GM21619 (cell line): ENCODE results near the gene UBTD1.
"Not testable (repeated sequence)": the region's sequence is repeated elsewhere in the genome, so short reads cannot be mapped to it uniquely, and the experiment has no call there.

ENCODE experiments used
- ATAC-seq: cut with Tn5 transposase; IDR thresholded peaks from one replicate; pipeline ENCODE4 v1.9.1; 2021; ENCODE audit not compliant: unreplicated experiment

UBTD1 gene

GRCh38 chr10:97514344-97514743 is 15.6 kb downstream of the UBTD1 start:
- no peak for ATAC-seq

DNA sequence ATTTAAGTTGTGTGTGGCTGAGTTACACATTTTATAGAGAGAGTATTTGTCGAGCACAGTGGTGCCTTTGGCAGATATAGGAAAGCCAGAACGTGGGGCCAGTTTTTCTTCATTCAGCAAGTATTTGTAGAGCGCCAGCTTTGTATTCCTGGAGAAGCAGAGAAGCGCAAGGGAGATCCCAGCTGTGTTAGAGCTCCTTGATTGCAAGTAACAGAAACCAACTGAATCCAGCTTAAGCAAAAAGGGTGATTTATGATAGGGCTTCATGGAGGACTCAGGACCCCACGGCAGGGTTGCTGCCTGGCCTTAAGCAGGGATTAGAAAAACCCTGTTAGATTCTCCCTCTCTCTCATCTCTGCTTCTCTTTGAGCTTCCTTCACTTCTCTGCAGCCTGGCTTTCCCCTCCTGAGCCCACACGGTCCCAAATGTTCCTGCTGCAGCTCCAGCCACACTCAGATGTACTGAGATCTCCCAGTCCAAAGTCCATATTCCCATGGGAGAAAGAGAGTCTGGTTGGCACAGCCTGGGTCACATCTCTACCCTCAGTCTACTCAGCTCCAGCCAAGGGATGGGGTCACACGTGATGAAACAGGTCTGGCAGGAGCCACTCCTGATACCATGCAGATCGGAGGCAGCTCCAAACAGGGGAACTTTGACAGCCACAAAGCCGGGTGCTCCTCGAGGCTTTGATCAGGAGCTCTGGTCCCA is 16.7 kb downstream of the UBTD1 start:
- no peak for ATAC-seq

- no peak for ATAC-seq
These were observed 18.5 kb downstream of the UBTD1 start for GRCh38 chr10:97517096-97517750.

- ATAC-seq, result no peak
These were observed 19.1 kb downstream of the UBTD1 start for GRCh38 chr10:97517778-97518300.

GRCh38 chr10:97518301-97519043 is 19.7 kb downstream of the UBTD1 start:
- no peak for ATAC-seq

GRCh38 chr10:97519342-97519741 is 20.6 kb downstream of the UBTD1 start:
- ATAC-seq, result no peak

DNA sequence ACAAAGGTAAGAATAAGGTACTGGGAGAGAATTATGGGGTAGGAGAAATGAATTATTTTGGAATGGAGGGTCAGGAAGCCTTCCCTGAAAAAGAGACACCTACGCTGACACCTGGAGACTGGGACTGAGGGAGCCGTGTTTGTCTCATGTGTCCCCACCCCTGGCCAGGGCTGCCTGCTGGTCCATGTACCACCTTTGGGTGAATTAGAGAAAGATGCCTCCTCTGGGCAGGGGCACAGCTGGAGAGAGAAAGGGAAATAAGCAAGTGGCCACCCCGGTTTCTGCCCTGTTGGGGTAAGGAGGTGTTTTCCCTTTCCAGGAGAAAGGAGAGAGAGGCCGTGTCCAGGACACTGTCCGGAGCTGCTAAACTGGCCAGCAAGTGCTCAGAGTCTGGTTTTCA is 21.8 kb downstream of the UBTD1 start:
- no peak for ATAC-seq

DNA sequence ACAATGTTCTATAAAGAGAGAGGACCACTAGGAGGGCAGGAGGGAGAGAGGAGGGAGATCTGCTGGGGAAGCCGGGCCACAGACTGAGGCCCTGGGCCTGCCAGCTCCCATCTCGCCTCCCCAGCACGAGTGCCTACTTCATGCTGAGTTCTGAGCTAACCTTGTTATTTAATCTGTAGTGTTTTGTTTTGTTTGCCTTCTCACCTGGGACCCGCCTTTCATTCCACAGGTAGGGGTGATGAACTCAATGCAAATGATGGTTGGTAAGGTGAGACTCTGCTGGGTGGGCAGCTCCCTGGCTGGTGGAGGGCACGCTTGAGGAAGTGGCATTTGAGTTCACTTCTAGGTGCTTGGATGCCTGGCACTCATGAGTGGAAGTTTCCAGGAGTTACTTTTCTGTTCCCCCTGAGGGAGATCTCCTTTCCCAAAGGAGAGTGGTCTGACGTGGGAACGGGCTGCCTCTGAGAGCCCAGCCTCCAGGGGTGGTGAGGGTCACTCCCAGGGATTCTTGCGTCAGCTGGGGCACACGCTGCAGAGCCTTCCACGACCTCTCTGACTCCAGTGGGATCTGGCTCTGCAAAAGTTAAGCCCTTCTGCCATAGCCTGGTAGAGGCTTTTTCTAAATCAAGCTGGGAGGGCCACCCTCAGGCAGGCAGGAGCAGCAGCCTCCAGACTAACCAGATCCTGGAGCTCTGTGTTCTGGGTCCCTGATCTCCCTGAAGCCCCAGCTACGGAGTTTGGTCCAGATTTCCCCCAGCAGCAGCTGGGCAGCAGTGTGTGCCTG is 22.4 kb downstream of the UBTD1 start:
- no peak for ATAC-seq

- ATAC-seq, result no peak
These were observed 23.3 kb downstream of the UBTD1 start for GRCh38 chr10:97522071-97522470.

DNA sequence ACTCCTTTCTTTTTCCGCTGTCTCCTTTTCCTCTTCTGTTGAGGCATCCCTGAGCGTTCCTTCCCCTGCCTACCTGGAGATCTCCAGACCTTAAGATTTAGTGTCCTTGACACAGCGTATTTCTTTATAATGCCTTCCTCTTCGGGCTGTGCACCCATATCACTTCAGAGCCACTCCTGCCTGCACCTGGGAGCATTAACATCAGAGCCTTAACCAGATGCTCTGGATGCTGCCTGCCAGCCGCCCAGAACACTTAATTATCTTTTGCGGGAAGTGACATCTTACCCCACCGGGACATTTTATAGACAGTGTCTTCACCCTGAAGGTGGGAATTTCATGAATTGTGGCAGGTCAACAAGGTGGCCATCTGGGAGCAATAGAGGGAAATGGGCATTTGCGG is 24.2 kb downstream of the UBTD1 start:
- no peak for ATAC-seq

DNA sequence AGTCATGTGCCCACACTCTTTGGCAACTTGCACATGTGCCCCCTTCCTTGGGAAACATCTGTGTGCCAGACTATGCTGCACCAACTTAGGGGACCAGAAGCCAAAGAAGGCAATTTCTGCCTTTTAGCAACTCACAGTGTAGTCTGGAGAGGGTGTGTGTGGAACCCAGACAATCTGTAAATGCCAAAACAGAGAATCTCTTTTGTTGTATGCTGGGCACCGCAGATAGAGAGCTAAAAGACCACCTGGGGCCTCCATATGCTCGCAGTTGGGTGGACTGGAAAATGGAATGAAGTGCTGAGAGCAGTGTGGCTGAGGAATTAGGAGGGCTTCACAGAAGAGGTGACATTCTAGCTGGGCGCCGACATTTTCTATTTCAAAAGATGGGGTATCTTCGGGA is 26.4 kb downstream of the UBTD1 start:
- no peak for ATAC-seq

DNA sequence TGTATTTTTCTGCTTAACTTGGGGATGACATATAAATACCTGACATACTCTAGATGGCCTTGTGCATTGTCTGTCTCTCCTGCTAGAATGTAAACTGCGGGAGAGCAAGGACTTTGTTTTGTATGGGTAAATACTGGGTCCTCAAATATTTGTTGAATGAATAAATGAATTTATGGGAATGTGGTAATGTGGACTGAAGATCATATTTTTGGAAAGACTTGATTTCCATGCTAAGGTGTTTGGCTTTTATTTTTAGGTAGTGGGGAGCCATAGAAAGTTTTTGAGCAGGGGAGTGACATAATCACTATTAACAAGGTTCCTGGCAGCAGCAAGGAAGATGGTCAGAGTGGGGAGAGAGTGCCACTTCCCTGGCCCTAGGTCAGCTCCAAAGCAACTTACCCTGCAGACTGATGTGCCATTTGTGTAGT is 27.0 kb downstream of the UBTD1 start:
- ATAC-seq, result no peak

DNA sequence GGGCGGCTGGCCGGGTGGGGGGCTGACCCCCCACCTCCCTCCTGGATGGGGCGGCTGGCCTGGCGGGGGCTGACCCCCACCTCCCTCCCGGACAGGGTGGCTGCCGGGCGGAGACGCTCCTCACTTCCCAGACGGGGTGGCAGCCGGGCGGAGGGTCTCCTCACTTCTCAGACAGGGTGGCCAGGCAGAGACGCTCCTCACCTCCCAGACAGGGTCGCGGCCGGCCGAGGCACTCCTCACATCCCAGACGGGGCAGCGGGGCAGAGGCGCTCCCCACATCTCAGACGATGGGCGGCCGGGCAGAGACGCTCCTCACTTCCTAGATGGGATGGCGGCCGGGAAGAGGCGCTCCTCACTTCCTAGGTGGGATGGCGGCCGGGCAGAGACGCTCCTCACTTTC is 30.2 kb downstream of the UBTD1 start:
- not testable (repeated sequence) for ATAC-seq

GRCh38 chr10:97529685-97530465 is 31.2 kb downstream of the UBTD1 start:
- no peak for ATAC-seq

DNA sequence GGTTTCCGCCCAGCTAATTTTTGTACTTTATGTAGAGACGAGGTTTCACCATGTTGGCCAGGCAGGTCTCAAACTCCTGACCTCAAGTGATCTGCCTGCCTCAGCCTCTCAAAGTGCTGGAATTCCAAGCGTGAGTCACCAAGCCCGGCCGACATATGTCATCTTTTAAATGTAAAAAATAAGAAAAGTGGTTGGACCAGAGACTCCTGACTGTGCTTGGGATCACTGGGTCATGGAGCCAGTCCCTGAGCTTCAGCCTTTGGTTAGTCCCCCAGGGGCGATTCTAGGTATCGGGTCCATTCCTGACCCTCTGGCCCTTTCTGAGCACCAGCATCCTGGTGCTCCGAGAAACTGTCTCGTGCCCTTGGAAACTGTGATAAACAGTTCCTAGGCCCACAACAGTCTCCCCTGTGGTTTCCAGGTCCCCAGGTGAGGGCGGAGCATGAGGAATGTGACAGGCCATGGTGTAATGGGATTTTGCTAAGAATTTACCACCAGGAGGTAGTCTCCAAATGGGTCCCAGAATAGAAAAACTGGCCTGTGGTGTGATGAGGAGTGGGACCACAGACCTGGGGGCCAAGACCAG is 32.8 kb downstream of the UBTD1 start:
- no peak for ATAC-seq

- no peak for ATAC-seq
These were observed 34.4 kb downstream of the UBTD1 start for GRCh38 chr10:97532935-97533671.

GRCh38 chr10:97533888-97534287 is 35.2 kb downstream of the UBTD1 start:
- ATAC-seq, result no peak

- ATAC-seq, result no peak
These were observed 36.1 kb downstream of the UBTD1 start for GRCh38 chr10:97534746-97535367.
